IMR-90 (cell line): ENCODE results near the gene IL11. TPM values are rescaled to one million over a fixed set of nuclear protein-coding genes. Genes with fewer than 3 reads are reported as not detected.
"Not testable (repeated sequence)": the region's sequence is repeated elsewhere in the genome, so short reads cannot be mapped to it uniquely, and the experiment has no call there.

Experiments
- ATAC-seq: fragments of 200-7000 bp; cut with Tn5 transposase; 2 replicates; pipeline ENCODE4 v1.9.1; 2020; ENCODE audit warnings: low read depth, mild to moderate bottlenecking, moderate library complexity
- BruUV-seq: library from RNA; stranded (reverse); fragments of 400-500 nt; replicated peaks from 2 replicates; lab custom pipeline; 2021; lab: Mats Ljungman, UMichigan
- CTCF ChIA-PET: fragments of 300-600 bp; formaldehyde crosslinking; extraction: SDS; loops from one replicate; lab custom pipeline; 2021; ENCODE audit warnings: antibody characterized with exemption; lab: Yijun Ruan, JAX
- POLR2A ChIA-PET: fragments of 300-600 bp; sonication (Branson Sonifier 250); formaldehyde crosslinking; loops from one replicate; lab custom pipeline; 2022; ENCODE audit warnings: antibody characterized with exemption; ENCODE audit not compliant: unreplicated experiment; lab: Charles Lee
- DNase-seq: peaks from one replicate; pipeline ENCODE4 v3.0.0; 2013
- H2AFZ ChIP-seq: replicated peaks from 2 replicates; pipeline ENCODE3; 2013; ENCODE audit warnings: low read length, mild to moderate bottlenecking; ENCODE audit not compliant: poor library complexity
- H2AK5ac ChIP-seq: 2 replicates; pipeline ENCODE4 v1.6.1; 2013; ENCODE audit warnings: low read depth, low read length, inconsistent platforms
- H2AK9ac ChIP-seq: replicated peaks from 2 replicates; pipeline ENCODE3; 2013; ENCODE audit warnings: mild to moderate bottlenecking, low read depth, low read length, moderate library complexity; ENCODE audit not compliant: poor library complexity
- H2BK120ac ChIP-seq: 2 replicates; pipeline ENCODE4 v1.6.1; 2013; ENCODE audit warnings: low read depth, low read length, inconsistent platforms
- H2BK15ac ChIP-seq: 3 replicates; pipeline ENCODE4 v1.6.1; 2013; ENCODE audit warnings: low read depth, low read length, inconsistent platforms
- H2BK20ac ChIP-seq: 2 replicates; pipeline ENCODE4 v1.6.1; 2013; ENCODE audit warnings: low read depth, mild to moderate bottlenecking, inconsistent platforms, low read length, moderate library complexity
- H2BK5ac ChIP-seq: 2 replicates; pipeline ENCODE4 v1.6.1; 2013; ENCODE audit warnings: mild to moderate bottlenecking, low read depth, low read length, inconsistent platforms; ENCODE audit not compliant: poor library complexity, severe bottlenecking
- H3K14ac ChIP-seq: replicated peaks from 2 replicates; pipeline ENCODE4 v1.6.1; 2013; ENCODE audit warnings: low read depth, low read length, inconsistent platforms
- H3K18ac ChIP-seq: 2 replicates; pipeline ENCODE4 v1.6.1; 2013; ENCODE audit warnings: low read depth, low read length, control low read depth
- H3K23ac ChIP-seq: 2 replicates; pipeline ENCODE4 v1.6.1; 2013; ENCODE audit warnings: low read depth, low read length, inconsistent platforms
- H3K27ac ChIP-seq: 2 replicates; pipeline ENCODE4 v1.5.1; 2013; ENCODE audit warnings: mild to moderate bottlenecking, control low read depth, low read length; ENCODE audit not compliant: insufficient read depth
- H3K27me3 ChIP-seq: 2 replicates; pipeline ENCODE4 v1.6.1; 2013; ENCODE audit warnings: low read length; ENCODE audit not compliant: control insufficient read depth, insufficient read depth
- H3K36me3 ChIP-seq: 2 replicates; pipeline ENCODE4 v1.6.1; 2013; ENCODE audit warnings: low read length, mixed read lengths; ENCODE audit not compliant: control insufficient read depth, insufficient read depth
- H3K4ac ChIP-seq: 2 replicates; pipeline ENCODE4 v1.6.1; 2013; ENCODE audit warnings: low read depth, low read length, inconsistent platforms
- H3K4me1 ChIP-seq: 2 replicates; pipeline ENCODE4 v1.6.1; 2013; ENCODE audit warnings: low read length, mixed read lengths; ENCODE audit not compliant: control insufficient read depth, insufficient read depth
- H3K4me2 ChIP-seq: 2 replicates; pipeline ENCODE4 v1.6.1; 2013; ENCODE audit warnings: low read depth, mild to moderate bottlenecking, control low read depth, low read length, moderate library complexity
- H3K4me3 ChIP-seq: 2 replicates; pipeline ENCODE4 v1.5.1; 2013; ENCODE audit warnings: low read depth, mild to moderate bottlenecking, control low read depth, low read length, moderate library complexity; ENCODE audit not compliant: insufficient read depth
- H3K56ac ChIP-seq: 2 replicates; pipeline ENCODE4 v1.6.1; 2013; ENCODE audit warnings: low read length, inconsistent platforms; ENCODE audit not compliant: insufficient read depth; ENCODE audit errors: extremely low read depth
- H3K79me1 ChIP-seq, 2 experiments: 2 replicates each; pipeline ENCODE4 v1.6.1; 2013; ENCODE audit warnings: low read length in 2 of 2, inconsistent platforms in 1 of 2, low read depth in 1 of 2
- H3K9ac ChIP-seq: 2 replicates; pipeline ENCODE4 v1.6.1; 2013; ENCODE audit warnings: low read depth, low read length, control low read depth
- H3K9me1 ChIP-seq: 2 replicates; pipeline ENCODE4 v1.6.1; 2013; ENCODE audit warnings: low read length, inconsistent platforms; ENCODE audit not compliant: insufficient read depth
- H3K9me3 ChIP-seq: 2 replicates; pipeline ENCODE4 v1.6.1; 2013; ENCODE audit warnings: low read length; ENCODE audit not compliant: control insufficient read depth, insufficient read depth
- H4K20me1 ChIP-seq: 2 replicates; pipeline ENCODE4 v1.6.1; 2013; ENCODE audit warnings: low read length, inconsistent platforms; ENCODE audit not compliant: insufficient read depth
- H4K5ac ChIP-seq: 2 replicates; pipeline ENCODE4 v1.6.1; 2013; ENCODE audit warnings: mild to moderate bottlenecking, low read depth, low read length, control low read depth
- H4K8ac ChIP-seq, 2 experiments: 2 replicates each; pipeline ENCODE4 v1.6.1; 2013; ENCODE audit warnings: low read depth in 2 of 2, low read length in 2 of 2, control low read depth in 1 of 2, inconsistent platforms in 1 of 2
- H4K91ac ChIP-seq: 2 replicates; pipeline ENCODE4 v1.6.1; 2013; ENCODE audit warnings: low read depth, low read length, inconsistent platforms; ENCODE audit not compliant: insufficient read depth
- RFX5 ChIP-seq: IDR thresholded peaks from 2 replicates; pipeline ENCODE4 v1.8.0; 2012; ENCODE audit warnings: low read depth, mild to moderate bottlenecking, low read length, moderate library complexity
- WGBS, 2 experiments: methylation state at CpG; one replicate each; pipeline versions ENCODE4 v1.1.5 to v1.1.7; 2013; ENCODE audit warnings: missing lambda C conversion rate in 2 of 2; ENCODE audit not compliant: insufficient read length in 1 of 2; ENCODE audit errors: extremely low coverage in 2 of 2; 5-methylcytosine and 5-hydroxymethylcytosine counted together
- dilution Hi-C: fragments of 300-500 bp; cut with HindIII; formaldehyde crosslinking; loops from one replicate; pipeline ENCODE4 v1.14.3; 2018; ENCODE audit warnings: low sequenced_read_pairs; ENCODE audit not compliant: unreplicated experiment
- in situ Hi-C: fragments of 300-500 bp; cut with MboI; formaldehyde crosslinking; loops from 3 replicates; pipeline ENCODE4 v1.14.3; 2019; ENCODE audit warnings: low sequenced_read_pairs, inconsistent platforms, mixed read lengths
- intact Hi-C: fragments of 100-400 bp; cut with micrococcal nuclease; formaldehyde crosslinking; loops from 2 replicates; pipeline ENCODE4 v1.10.0; 2022
- polyA plus RNA-seq, 3 experiments: library from polyadenylated mRNA; depleted of rRNA; stranded (reverse); fragments of >200 nt; gene quantifications; 2 replicates each; pipeline ENCODE4 v1.2.3, GENCODE V29; 2012; ENCODE audit warnings: low replicate concordance in 1 of 3
- total RNA-seq: library from RNA; depleted of rRNA; stranded (reverse); fragments of >200 nt; gene quantifications from 2 replicates; pipeline ENCODE4 v1.2.3, GENCODE V29; 2012

Gene IL11
- total and polyA plus RNA-seq, 2 of the 4 experiments (the other 2 are of a cell fraction) = 14.3 to 33.6 TPM

GRCh38 chr19:55328774-55329318, 41.4 kb downstream of the IL11 start:
- H2AK5ac ChIP-seq, H2BK15ac ChIP-seq, H3K18ac ChIP-seq, H3K4me1 ChIP-seq, POLR2A ChIA-PET, dilution Hi-C loops, H3K36me3 ChIP-seq, H3K9ac ChIP-seq, H3K9me3 ChIP-seq, DNase-seq, H3K9me1 ChIP-seq, H2BK20ac ChIP-seq, H2AFZ ChIP-seq, intact Hi-C loops, BruUV-seq, H2AK9ac ChIP-seq, H3K79me1 ChIP-seq, H2BK5ac ChIP-seq, in situ Hi-C loops, H3K14ac ChIP-seq, H3K23ac ChIP-seq, ATAC-seq, H3K4me2 ChIP-seq, H4K5ac ChIP-seq, H3K4me3 ChIP-seq, H3K56ac ChIP-seq, H4K20me1 ChIP-seq, H4K8ac ChIP-seq, H4K91ac ChIP-seq, H3K27me3 ChIP-seq, H3K27ac ChIP-seq, H2BK120ac ChIP-seq, H3K4ac ChIP-seq: not testable (repeated sequence)
- CTCF ChIA-PET = interaction anchor here (0.7 kb wide), 1 partner anchor 779 kb away, joined by 4 read pairs; no protein-coding TSS in a partner anchor
- TF ChIP-seq RFX5 = peak; percentile 91
- 83% methylated on average over 1 of the region's 4 CpGs; no CpG with 5 or more reads in 1 of the 2 experiments for WGBS, 2 experiments
